IMR-90 (cell line): ENCODE data around the gene ZNF497.

ENCODE experiments used
- BHLHE40 ChIP-seq: fragments of 150-350 bp; IDR thresholded peaks from 2 replicates; pipeline ENCODE4 v1.6.1; 2016; ENCODE audit warnings: mild to moderate bottlenecking, low read depth, low read length
- CEBPB ChIP-seq: IDR thresholded peaks from 2 replicates; pipeline ENCODE4 v1.6.1; 2012; ENCODE audit warnings: low read depth, low read length, improper control_type of control experiment
- CHD1 ChIP-seq: IDR thresholded peaks from 2 replicates; pipeline ENCODE4 v1.6.1; 2012; ENCODE audit warnings: low read depth, low read length, improper control_type of control experiment
- CTCF ChIP-seq: conservative IDR thresholded peaks from 2 replicates; pipeline ENCODE4 v1.5.1; 2012; ENCODE audit warnings: mild to moderate bottlenecking, low read depth, low read length, improper control_type of control experiment
- ELK1 ChIP-seq: fragments of 150-350 bp; IDR thresholded peaks from 2 replicates; pipeline ENCODE4 v1.6.1; 2016; ENCODE audit warnings: low read depth, mild to moderate bottlenecking, low read length, moderate library complexity, borderline replicate concordance
- MAFK ChIP-seq: IDR thresholded peaks from 2 replicates; pipeline ENCODE4 v1.6.1; 2012; ENCODE audit warnings: low read depth, low read length, improper control_type of control experiment
- MAZ ChIP-seq: IDR thresholded peaks from 2 replicates; pipeline ENCODE4 v1.6.1; 2012; ENCODE audit warnings: low read depth, mild to moderate bottlenecking, low read length, improper control_type of control experiment, moderate library complexity, borderline replicate concordance
- MXI1 ChIP-seq: IDR thresholded peaks from 2 replicates; pipeline ENCODE4 v1.6.1; 2012; ENCODE audit warnings: low read depth, mild to moderate bottlenecking, low read length, moderate library complexity, borderline replicate concordance
- POLR2A ChIP-seq: IDR thresholded peaks from 2 replicates; pipeline ENCODE4 v1.6.1; 2012; ENCODE audit warnings: mild to moderate bottlenecking, low read depth, low read length
- RAD21 ChIP-seq: IDR thresholded peaks from 2 replicates; pipeline ENCODE4 v1.6.1; 2012; ENCODE audit warnings: low read length, improper control_type of control experiment
- RCOR1 ChIP-seq: IDR thresholded peaks from 2 replicates; pipeline ENCODE4 v1.6.1; 2012; ENCODE audit warnings: mild to moderate bottlenecking, low read length, improper control_type of control experiment; ENCODE audit not compliant: insufficient replicate concordance
- RFX5 ChIP-seq: IDR thresholded peaks from 2 replicates; pipeline ENCODE4 v1.8.0; 2012; ENCODE audit warnings: low read depth, mild to moderate bottlenecking, low read length, moderate library complexity
- SMC3 ChIP-seq: fragments of 150-350 bp; IDR thresholded peaks from 2 replicates; pipeline ENCODE4 v1.6.1; 2016; ENCODE audit warnings: low read depth, mild to moderate bottlenecking, antibody characterized with exemption, low read length, moderate library complexity
- USF2 ChIP-seq: fragments of 150-350 bp; IDR thresholded peaks from 2 replicates; pipeline ENCODE4 v1.6.1; 2017; ENCODE audit warnings: mild to moderate bottlenecking, antibody characterized with exemption, low read length, low read depth

GRCh38 chr19:58350001-58350861 is 12.3 kb downstream of the ZNF497 start:
- no peak for TF ChIP-seq CTCF
- no peak for TF ChIP-seq POLR2A
- TF ChIP-seq RAD21: no peak
- no peak for TF ChIP-seq SMC3
- TF ChIP-seq MXI1: no peak
- TF ChIP-seq RFX5: no peak
- no peak for TF ChIP-seq RCOR1
- TF ChIP-seq USF2: no peak
- no peak for TF ChIP-seq BHLHE40
- TF ChIP-seq MAZ: no peak
- no peak for TF ChIP-seq CHD1
- no peak for TF ChIP-seq ELK1
- no peak for TF ChIP-seq MAFK
- no peak for TF ChIP-seq CEBPB
